HepG2 (cell line): ENCODE results near the gene AMZ1. TPM values are rescaled to one million over a fixed set of nuclear protein-coding genes. Genes with fewer than 3 reads are reported as not detected.
A peak's percentile ranks its signal among the peaks of the same experiment; 100 is the strongest.

Source experiments
- ATAC-seq: fragments of 200-7000 bp; cut with Tn5 transposase; 3 replicates; pipeline ENCODE4 v1.9.1; 2020; ENCODE audit warnings: mild to moderate bottlenecking, moderate library complexity
- BruUV-seq: library from RNA; stranded (reverse); fragments of 400-500 nt; replicated peaks from 2 replicates; lab custom pipeline; 2021; lab: Mats Ljungman, UMichigan
- CTCF ChIA-PET: fragments of 300-600 bp; formaldehyde crosslinking; extraction: SDS; loops from one replicate; lab custom pipeline; 2021; ENCODE audit warnings: low total read pairs, inconsistent platforms, low intra/inter-chr PET ratio; lab: Yijun Ruan, JAX
- POLR2A ChIA-PET: fragments of 350-600 bp; sonication (Branson Sonifier 250); formaldehyde crosslinking; loops from one replicate; lab custom pipeline; 2020; ENCODE audit warnings: antibody characterized with exemption, inconsistent platforms; lab: Yijun Ruan, JAX
- DNase-seq: peaks from one replicate; pipeline ENCODE4 v3.0.0-alpha.2; 2015; ENCODE audit warnings: low spot score
- FAIRE-seq: peaks from 3 replicates; lab custom pipeline; 2011; peaks lifted over from hg19 to GRCh38; lab: Jason Lieb, UNC
- H2AFZ ChIP-seq: one replicate; pipeline ENCODE4 v1.6.1; 2011; ENCODE audit warnings: low read length, inconsistent platforms
- H3K27ac ChIP-seq: fragments of 300-600 bp; 3 replicates; pipeline ENCODE4 v1.8.0; 2011; ENCODE audit warnings: mixed run types, mild to moderate bottlenecking, mixed read lengths, low read length, inconsistent platforms; ENCODE audit not compliant: insufficient read depth; ENCODE audit errors: extremely low read length
- H3K27me3 ChIP-seq, 2 experiments: fragments of 200-600 bp in 1 of 2; 2 replicates in 1 of 2; 3 replicates in 1 of 2; pipeline versions ENCODE4 v1.6.0 to v1.8.0; 2011; ENCODE audit warnings: low read length in 2 of 2, mild to moderate bottlenecking in 2 of 2, moderate library complexity in 2 of 2, inconsistent platforms in 1 of 2; ENCODE audit not compliant: insufficient read depth in 2 of 2, control insufficient read depth in 1 of 2
- H3K36me3 ChIP-seq, 2 experiments: fragments of 200-600 bp in 1 of 2; replicated peaks in 1 of 2; 2 replicates in 1 of 2; 3 replicates in 1 of 2; pipeline versions ENCODE4 v1.5.1 to v1.8.0; 2011; ENCODE audit warnings: low read length in 2 of 2, inconsistent platforms in 1 of 2; ENCODE audit not compliant: insufficient read depth in 2 of 2, control insufficient read depth in 1 of 2
- H3K4me1 ChIP-seq: 2 replicates; pipeline ENCODE4 v1.5.1; 2012; ENCODE audit warnings: low read length, inconsistent platforms; ENCODE audit not compliant: insufficient read depth
- H3K4me2 ChIP-seq: 2 replicates; pipeline ENCODE4 v1.6.0; 2011; ENCODE audit warnings: low read depth, low read length, inconsistent platforms
- H3K4me3 ChIP-seq, 3 experiments: fragments of 200-600 bp in 1 of 3; sonication (generic), shearing (Covaris generic) in 1 of 3; replicated peaks in 1 of 3; 2 replicates each; pipeline ENCODE4 v1.5.1; 2011 to 2016; ENCODE audit warnings: low read length in 3 of 3, inconsistent platforms in 2 of 3, low read depth in 2 of 3, mild to moderate bottlenecking in 2 of 3, control low read depth in 1 of 3, mixed read lengths in 1 of 3; ENCODE audit not compliant: insufficient read depth in 1 of 3
- H3K79me2 ChIP-seq: one replicate; pipeline ENCODE4 v1.6.1; 2011; ENCODE audit warnings: low read length, inconsistent platforms; ENCODE audit not compliant: insufficient read depth
- H3K9ac ChIP-seq: 2 replicates; pipeline ENCODE4 v1.6.0; 2011; ENCODE audit warnings: mild to moderate bottlenecking, low read depth, low read length, inconsistent platforms; ENCODE audit not compliant: insufficient read depth
- H3K9me3 ChIP-seq: 2 replicates; pipeline ENCODE4 v1.5.1; 2012; ENCODE audit warnings: mild to moderate bottlenecking, low read length
- H4K20me1 ChIP-seq: 2 replicates; pipeline ENCODE4 v1.6.0; 2011; ENCODE audit warnings: inconsistent platforms, mild to moderate bottlenecking, low read length, moderate library complexity; ENCODE audit not compliant: insufficient read depth
- NAIF1 ChIP-seq: sonication (generic); formaldehyde crosslinking; IDR thresholded peaks from 2 replicates; pipeline ENCODE4 v1.5.0; 2020; ENCODE audit warnings: mild to moderate bottlenecking, missing genetic modification reagents, borderline replicate concordance
- NBN ChIP-seq: fragments of 450-650 bp; conservative IDR thresholded peaks from 2 replicates; pipeline ENCODE4 v1.6.1; 2017
- NFIC ChIP-seq: IDR thresholded peaks from 2 replicates; pipeline ENCODE4 v1.6.1; 2012; ENCODE audit warnings: mild to moderate bottlenecking, low read length, inconsistent platforms
- ONECUT2 ChIP-seq: sonication (generic); formaldehyde crosslinking; IDR thresholded peaks from 2 replicates; pipeline ENCODE4 v1.4.0; 2020; ENCODE audit warnings: missing genetic modification reagents
- RELA ChIP-seq: sonication (generic); formaldehyde crosslinking; IDR thresholded peaks from 2 replicates; pipeline ENCODE4 v1.4.0; 2020; ENCODE audit warnings: missing genetic modification reagents
- SNAPC5 ChIP-seq: sonication (generic); formaldehyde crosslinking; IDR thresholded peaks from 2 replicates; pipeline ENCODE4 v1.8.1; 2023; ENCODE audit warnings: mild to moderate bottlenecking, missing genetic modification reagents, borderline replicate concordance
- STAT6 ChIP-seq: sonication (generic); formaldehyde crosslinking; IDR thresholded peaks from 2 replicates; pipeline ENCODE4 v1.4.0; 2020; ENCODE audit warnings: missing genetic modification reagents, mild to moderate bottlenecking, borderline replicate concordance
- TBX3 ChIP-seq: fragments of 450-650 bp; IDR thresholded peaks from 2 replicates; pipeline ENCODE4 v1.6.1; 2017; ENCODE audit warnings: antibody characterized with exemption, mild to moderate bottlenecking, inconsistent platforms, borderline replicate concordance
- ZBTB21 ChIP-seq: sonication (generic); formaldehyde crosslinking; IDR thresholded peaks from 2 replicates; pipeline ENCODE4 v1.4.0; 2020; ENCODE audit warnings: missing genetic modification reagents
- ZBTB38 ChIP-seq: sonication (generic); formaldehyde crosslinking; IDR thresholded peaks from 2 replicates; pipeline ENCODE4 v1.5.1; 2020; ENCODE audit warnings: mild to moderate bottlenecking, missing genetic modification reagents
- ZNF143 ChIP-seq: sonication (generic); formaldehyde crosslinking; IDR thresholded peaks from 2 replicates; pipeline ENCODE4 v1.4.0; 2020; ENCODE audit warnings: missing genetic modification reagents
- ZNF30 ChIP-seq: sonication (generic); formaldehyde crosslinking; IDR thresholded peaks from 2 replicates; pipeline ENCODE4 v1.5.0; 2020; ENCODE audit warnings: mild to moderate bottlenecking, missing genetic modification reagents
- ZNF550 ChIP-seq: sonication (generic); formaldehyde crosslinking; IDR thresholded peaks from 2 replicates; pipeline ENCODE4 v1.4.0; 2020; ENCODE audit warnings: mild to moderate bottlenecking, missing genetic modification reagents, borderline replicate concordance
- ZNF589 ChIP-seq: sonication (generic); formaldehyde crosslinking; conservative IDR thresholded peaks from 2 replicates; pipeline ENCODE4 v1.8.0; 2022; ENCODE audit warnings: mild to moderate bottlenecking, moderate library complexity, missing genetic modification reagents
- ZSCAN29 ChIP-seq: sonication (generic); formaldehyde crosslinking; conservative IDR thresholded peaks from 2 replicates; pipeline ENCODE4 v1.4.0; 2020; ENCODE audit warnings: mild to moderate bottlenecking, missing genetic modification reagents
- WGBS: methylation state at CpG from one replicate; pipeline ENCODE4 v1.1.6; 2017; ENCODE audit warnings: low lambda C conversion rate; 5-methylcytosine and 5-hydroxymethylcytosine counted together
- in situ Hi-C: cut with HindIII; loops from 2 replicates; pipeline ENCODE4 v1.10.0; 2017; ENCODE audit warnings: low pct_unique_long_range_greater_than_20kb; ENCODE audit not compliant: extremely low pct_ligation_motif_present
- intact Hi-C: fragments of 100-400 bp; cut with micrococcal nuclease; formaldehyde crosslinking; loops from one replicate; pipeline ENCODE4 v1.10.0; 2022; ENCODE audit not compliant: unreplicated experiment
- polyA plus RNA-seq, 8 experiments: library from polyadenylated mRNA; depleted of rRNA in 3 of 8; stranded (reverse) in 7 of 8; unstranded in 1 of 8; fragments of >200 nt; fragmentation: Illumina TruSeq in 4 of 8; extraction: Trizol in 4 of 8; gene quantifications; 2 replicates each; pipeline versions ENCODE4 v1.2.1 to v1.2.3, GENCODE V29; 2011 to 2016; ENCODE audit warnings: low read depth in 4 of 8, missing spikeins in 1 of 8, mixed read lengths in 1 of 8; ENCODE audit not compliant: insufficient read depth in 1 of 8
- total RNA-seq, 5 experiments: library from RNA; depleted of rRNA; stranded (reverse); fragments of >200 nt; fragmentation: Illumina TruSeq; extraction: Trizol; gene quantifications; 2 replicates each; pipeline ENCODE4 v1.2.3, GENCODE V29; 2016; ENCODE audit warnings: low read depth in 1 of 5

The AMZ1 gene
- total and polyA plus RNA-seq, 2 of the 13 experiments (the other 11 are each of a cell fraction or from before 2014, with no cell fraction given): 0.03 TPM; not detected in 1

GRCh38 chr7:2734084-2734686 is 46.2 kb downstream of the AMZ1 start:
- Histone ChIP-seq H3K27me3 (no peaks in the 10 kb centered on the region), H4K20me1 (peaks cover 4% of the 10 kb centered on the region; the same call in 1 of the 2 replicates), H3K4me2 (no peak overlapping the region), H3K27ac (no peak overlapping the region), H3K79me2 (peaks cover 1% of the 10 kb centered on the region), H3K4me3 (no peak overlapping the region), H3K36me3 (peaks cover 14 to 50% of the 10 kb centered on the region in 2 experiments; a peak in 4 of 5 replicates), H3K9ac (no peak overlapping the region), H2AFZ (no peak overlapping the region), H3K4me1 (peaks cover 11% of the 10 kb centered on the region; the same call in 1 of the 2 replicates), H3K9me3 (no peaks in the 10 kb centered on the region)
- 96% methylated on average over 24 of the region's 24 CpGs for WGBS
- intact Hi-C loops (loop anchor here (1.0 kb wide), 1 partner anchor 34 kb away; no protein-coding TSS in a partner anchor), in situ Hi-C loops (no loop called here)
- TF ChIP-seq NFIC (no peak), ZBTB38 (CRISPR knock-in tag) (0 out of 2 replicates have a peak, but pooled peaks have one; percentile 19)
- CTCF ChIA-PET: no interaction called here
- no TSS peak for BruUV-seq
- POLR2A ChIA-PET: no interaction called here
- ATAC-seq (no peak), FAIRE-seq (no peak), DNase-seq (no peak)

GRCh38 chr7:2734751-2735571 is 47.0 kb downstream of the AMZ1 start:
- peaks cover 11% of the 10 kb centered on the region; the same call in 1 of the 2 replicates for H3K4me1 ChIP-seq
- H3K4me3 ChIP-seq: no peak overlapping the region
- in situ Hi-C loops: no loop called here
- intact Hi-C loops: loop anchor here (1.0 kb wide), 1 partner anchor 33 kb away; no protein-coding TSS in a partner anchor
- no peaks in the 10 kb centered on the region for H3K27me3 ChIP-seq
- BruUV-seq: no TSS peak
- no peak overlapping the region for H2AFZ ChIP-seq
- no peak overlapping the region for H3K4me2 ChIP-seq
- ATAC-seq (no peak; the same call in 2 of the 3 replicates), FAIRE-seq (no peak), DNase-seq (no peak)
- ChIA-PET CTCF (no interaction called here), POLR2A (no interaction called here)
- 95% methylated on average over 27 of the region's 33 CpGs for WGBS
- H3K9me3 ChIP-seq: no peaks in the 10 kb centered on the region
- H3K79me2 ChIP-seq: peaks cover 1% of the 10 kb centered on the region
- H3K27ac ChIP-seq: no peak overlapping the region
- H3K9ac ChIP-seq: no peak overlapping the region
- H3K36me3 ChIP-seq: peaks cover 12 to 47% of the 10 kb centered on the region in 2 experiments; a peak in 4 of 5 replicates
- peaks cover 4% of the 10 kb centered on the region; the same call in 1 of the 2 replicates for H4K20me1 ChIP-seq
- TF ChIP-seq NBN (no peak), SNAPC5 (CRISPR knock-in tag) (no peak), TBX3 (no peak), ZNF143 (no peak), ZSCAN29 (CRISPR knock-in tag) (no peak), ZNF30 (CRISPR knock-in tag) (no peak), ZNF589 (CRISPR knock-in tag) (no peak), STAT6 (no peak), NAIF1 (CRISPR knock-in tag) (no peak), ONECUT2 (no peak), ZNF550 (CRISPR knock-in tag) (no peak), ZBTB21 (CRISPR knock-in tag) (no peak), RELA (CRISPR knock-in tag) (no peak)
